Left colon (tissue), 2 donors: ENCODE results near the gene DCBLD2. TPM values are rescaled to one million over a fixed set of nuclear protein-coding genes. Genes with fewer than 3 reads are reported as not detected.

Source experiments
- ATAC-seq: fragments of 200-7000 bp; cut with Tn5 transposase; one replicate; pipeline ENCODE4 v1.9.1; 2020; ENCODE audit warnings: mild to moderate bottlenecking, moderate library complexity
- DNase-seq, 2 donors: peaks; one replicate each; pipeline ENCODE4 v3.0.0-alpha.2; 2020
- intact Hi-C, 2 donors: fragments of 100-400 bp; cut with DNase I in 1 of 2; cut with micrococcal nuclease in 1 of 2; formaldehyde crosslinking; loops; one replicate each; pipeline versions ENCODE4 v1.11.2 to v1.14.0; 2022; cut with DNase I, micrococcal nuclease
- total RNA-seq, 2 donors: library from RNA; stranded (reverse); fragmentation: NEBNext Ultra II Directional; extraction: Animal tissue kit (Norgen Biotek cat#: 25700); gene quantifications; one replicate each; pipeline ENCODE4 v1.2.1, GENCODE V29; 2021
- donor health status: DM: no; HTN: no; CAD: no.
- donor health status: DM: yes; HTN: yes; CAD: no.

The DCBLD2 gene
- total RNA-seq, 2 donors from 2014 or later, result 8.9 to 12.2 TPM

DNA sequence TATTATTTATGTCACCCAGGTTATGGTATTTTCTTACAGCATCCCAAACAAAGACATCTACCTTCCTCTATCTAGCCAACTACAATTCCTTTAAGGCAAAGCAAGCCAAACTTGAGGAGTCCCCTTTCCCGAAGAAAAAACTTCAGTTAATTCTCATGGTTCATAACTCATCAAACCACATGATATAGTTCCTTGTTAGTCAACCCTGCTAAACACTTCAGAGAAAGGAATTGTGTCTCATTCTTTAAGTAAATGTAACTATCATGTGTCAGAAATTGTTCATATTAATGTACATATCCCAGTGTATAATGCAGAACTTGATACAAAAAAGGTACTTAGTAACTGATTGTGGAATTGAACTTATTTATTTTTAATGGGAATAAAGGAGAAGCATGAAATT is 93.9 kb downstream of the DCBLD2 start:
- no peak for ATAC-seq

DNA sequence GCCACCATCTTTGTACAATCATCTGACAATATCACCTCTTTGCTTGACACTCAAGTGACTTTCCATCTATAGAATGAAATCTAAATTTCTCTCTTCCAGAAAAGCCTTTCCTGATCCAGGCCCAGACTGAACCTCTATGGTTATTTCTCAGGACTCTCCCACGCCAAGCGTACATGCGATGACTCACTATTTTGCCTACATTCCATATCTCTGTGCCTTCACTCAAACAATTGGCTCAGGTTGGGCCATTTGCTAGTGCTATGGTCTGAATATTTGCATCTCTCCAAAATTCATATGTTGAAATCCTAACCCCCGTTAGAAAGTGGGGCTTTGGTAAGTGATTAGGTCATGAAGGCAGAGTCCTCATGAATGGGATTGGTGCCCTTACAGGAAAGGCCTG is 94.5 kb downstream of the DCBLD2 start:
- intact Hi-C loops, result no loop called here
- DNase-seq, result no peak
- no peak for ATAC-seq

More for the DNA sequence above, 93.9 kb downstream of the DCBLD2 start:
- no peak for DNase-seq
- intact Hi-C loops, result no loop called here

DNA sequence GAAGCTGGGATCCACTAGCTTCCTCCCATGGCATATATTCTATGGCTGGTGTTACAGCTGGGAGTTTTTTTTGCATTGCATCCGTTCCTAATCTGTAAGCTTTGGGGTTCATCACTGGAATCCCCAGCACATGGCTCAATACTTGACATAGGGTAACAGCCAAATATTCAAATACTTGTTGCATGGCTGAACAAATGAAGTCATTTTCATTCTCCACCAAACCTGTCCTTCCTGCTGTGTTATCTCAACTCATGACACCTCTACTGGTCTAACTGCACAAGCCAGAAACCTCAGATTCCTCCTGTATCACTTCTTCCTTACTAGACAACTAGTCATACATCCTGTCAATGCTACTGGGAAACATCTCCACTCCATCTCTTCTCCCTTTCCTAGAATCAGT is 95.0 kb downstream of the DCBLD2 start:
- intact Hi-C loops, result no loop called here
- no peak for DNase-seq
- no peak for ATAC-seq

DNA sequence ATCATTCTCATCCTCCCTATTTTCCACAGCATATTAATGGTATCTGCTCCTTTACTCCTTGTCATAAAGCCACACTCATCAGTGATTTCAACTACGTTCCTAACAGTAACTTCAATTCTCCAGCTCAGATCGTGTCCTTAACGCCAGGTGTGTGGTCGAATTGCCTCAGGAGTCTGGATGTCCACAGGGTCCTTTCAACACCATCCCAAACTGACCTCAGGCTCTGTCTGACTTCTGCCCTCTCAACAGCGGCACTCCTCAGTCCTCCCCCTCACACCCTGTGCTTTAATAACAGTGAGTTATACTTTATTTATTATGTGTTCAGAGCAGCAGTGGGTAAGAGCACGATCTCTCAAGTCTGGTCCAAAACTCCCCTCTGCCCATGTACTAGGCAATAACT is 95.9 kb downstream of the DCBLD2 start:
- no peak for DNase-seq
- intact Hi-C loops, result no loop called here
- ATAC-seq, result no peak

DNA sequence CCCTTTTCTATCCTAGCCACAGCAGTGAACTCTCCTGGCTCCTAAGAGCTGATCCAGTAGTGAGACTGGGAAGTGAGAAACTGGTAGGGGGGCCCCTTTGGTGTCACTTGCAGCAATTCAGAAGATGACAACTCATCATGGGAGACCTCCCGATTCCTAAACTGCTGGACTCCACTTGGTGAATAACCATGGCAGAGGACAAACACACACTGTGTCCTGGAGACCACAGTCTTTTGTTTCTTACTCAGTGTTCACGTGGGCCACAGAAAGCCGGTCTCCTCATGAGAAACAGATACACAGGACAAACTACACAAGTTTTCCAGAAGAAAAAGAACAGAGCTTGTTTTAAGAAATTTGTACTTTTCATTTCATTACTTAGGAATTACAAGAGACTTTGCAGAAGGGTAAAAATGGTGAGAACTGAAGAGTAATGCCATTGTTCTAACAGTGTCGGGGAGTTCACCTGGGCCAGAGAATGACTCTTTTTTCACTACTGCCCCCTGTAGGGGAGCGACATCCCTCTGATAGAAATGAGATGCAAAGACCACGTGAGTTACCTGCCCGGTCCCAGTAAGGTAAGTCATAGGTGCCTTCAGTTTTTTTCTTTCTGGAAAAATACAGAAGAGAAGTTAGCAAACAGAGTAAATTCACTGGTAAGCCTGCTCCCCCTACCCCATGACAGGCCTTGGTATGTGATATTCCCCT is 100.3 kb downstream of the DCBLD2 start:
- DNase-seq, result no peak
- no peak for ATAC-seq
- intact Hi-C loops, result no loop called here

DNA sequence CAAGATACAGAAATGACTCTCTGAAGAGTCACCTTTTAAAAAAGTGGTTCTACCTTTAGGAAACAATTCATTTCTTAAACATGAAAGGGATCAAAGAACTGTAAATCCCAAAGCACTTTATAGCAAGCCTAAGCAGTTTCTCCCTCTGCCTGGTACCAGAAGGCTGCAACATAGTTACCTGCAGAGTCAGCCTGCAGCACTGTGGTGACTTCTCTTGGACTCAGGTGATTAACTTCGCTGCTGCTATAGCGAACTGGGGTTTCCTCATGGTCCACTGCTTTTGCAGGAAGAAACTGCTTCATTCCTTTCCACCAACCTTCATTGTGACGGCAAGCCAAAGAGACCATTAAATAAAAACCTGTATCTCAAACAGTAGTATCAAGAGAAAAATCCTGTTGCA is 101.1 kb downstream of the DCBLD2 start:
- DNase-seq, result no peak
- ATAC-seq, result no peak
- intact Hi-C loops, result no loop called here

DNA sequence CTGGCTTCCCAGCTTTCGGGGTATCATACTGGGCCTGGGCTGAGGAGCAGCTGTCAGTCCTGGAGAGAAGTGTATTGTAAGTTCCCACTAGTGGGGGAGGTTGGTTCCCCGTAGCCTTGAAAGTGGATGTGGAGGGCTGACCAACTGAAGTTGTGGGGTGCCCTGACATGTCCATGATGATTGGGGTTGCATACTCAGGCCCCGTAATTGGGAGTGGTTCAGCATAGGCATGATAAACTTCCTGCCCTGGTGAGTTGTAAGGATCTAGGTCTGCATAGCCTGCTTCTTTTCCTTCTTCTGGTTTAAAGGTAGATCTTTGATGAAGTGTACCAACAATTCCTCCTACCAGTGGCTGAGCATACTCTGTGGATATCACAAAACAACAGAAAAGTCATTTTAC is 102.0 kb downstream of the DCBLD2 start:
- intact Hi-C loops, result no loop called here
- DNase-seq (no peak), ATAC-seq (no peak)

DNA sequence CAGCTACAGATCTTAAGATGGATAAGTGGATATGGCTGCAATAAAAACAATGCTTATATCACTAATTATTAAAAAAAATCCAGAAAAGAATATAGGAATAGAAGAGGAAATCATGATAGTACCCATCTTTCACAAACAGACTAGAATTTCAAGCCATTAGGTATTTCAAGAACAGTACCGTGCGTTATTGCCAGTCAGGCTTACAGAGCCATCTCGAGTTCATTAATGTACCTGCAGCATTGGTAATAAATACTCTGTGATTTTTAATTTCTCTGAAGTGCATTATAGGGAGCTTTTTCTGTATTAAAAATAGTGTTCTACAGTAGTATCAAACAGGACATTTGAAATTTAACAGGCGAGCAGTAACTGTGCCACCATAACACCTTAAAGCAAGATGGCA is 102.7 kb downstream of the DCBLD2 start:
- ATAC-seq (no peak), DNase-seq (no peak)
- intact Hi-C loops, result no loop called here

DNA sequence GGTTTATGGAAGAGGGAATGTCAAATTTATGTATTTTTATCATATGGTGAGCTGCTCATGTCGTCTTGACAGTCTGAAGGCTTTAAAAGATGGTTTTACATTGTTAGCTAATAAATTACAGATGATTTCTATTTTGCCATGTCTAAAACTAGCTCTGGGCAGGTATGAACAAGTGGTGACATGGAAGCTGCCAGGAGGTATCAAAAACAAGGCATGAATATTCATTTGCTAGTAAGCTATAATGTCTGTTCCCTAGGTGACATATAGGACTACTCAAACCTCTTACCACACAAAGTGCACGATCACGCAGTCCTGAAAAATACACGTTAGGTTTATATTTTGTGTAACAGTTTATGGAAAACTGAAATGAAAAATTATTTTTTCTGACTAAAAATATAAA is 103.6 kb downstream of the DCBLD2 start:
- no peak for ATAC-seq
- no peak for DNase-seq
- intact Hi-C loops, result no loop called here

DNA sequence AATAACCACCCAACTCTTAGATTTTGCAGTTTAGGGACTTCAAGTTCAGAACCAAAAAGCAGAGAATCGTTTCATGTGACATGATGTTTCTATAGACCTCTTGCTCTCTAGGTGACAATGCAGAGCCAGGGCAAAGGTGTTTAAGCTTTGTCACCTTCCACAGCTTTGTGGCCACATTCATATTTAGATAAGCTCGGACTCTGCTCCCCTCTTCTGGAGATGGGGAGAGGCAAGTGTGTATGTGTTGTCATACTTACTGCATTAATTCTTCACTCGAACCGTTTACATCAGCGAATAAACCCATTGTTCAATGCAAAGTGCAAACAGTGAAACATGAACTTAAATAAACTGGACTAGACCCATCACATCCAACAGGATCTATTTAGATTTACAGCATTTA is 105.2 kb downstream of the DCBLD2 start:
- no peak for DNase-seq
- no peak for ATAC-seq
- intact Hi-C loops, result no loop called here

DNA sequence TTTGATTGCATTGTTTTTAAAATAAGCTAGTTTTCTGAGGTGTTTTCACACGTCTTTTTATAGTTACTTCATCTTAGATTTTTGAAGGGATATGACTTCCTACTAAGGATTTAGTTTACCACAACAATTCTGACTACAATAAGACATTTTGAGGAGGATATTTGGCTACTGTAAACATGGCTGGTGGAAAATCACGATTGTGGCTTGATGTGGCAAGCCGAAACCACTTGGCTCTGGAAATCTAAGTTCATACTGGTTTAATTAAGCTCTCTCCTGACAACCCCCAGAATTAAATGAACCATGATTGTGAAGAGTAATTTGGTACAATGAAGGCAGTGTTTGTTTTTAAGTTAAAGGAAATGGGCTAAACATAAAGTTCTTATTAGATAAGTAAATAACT is 107.5 kb downstream of the DCBLD2 start:
- DNase-seq, result no peak
- intact Hi-C loops, result no loop called here
- no peak for ATAC-seq

DNA sequence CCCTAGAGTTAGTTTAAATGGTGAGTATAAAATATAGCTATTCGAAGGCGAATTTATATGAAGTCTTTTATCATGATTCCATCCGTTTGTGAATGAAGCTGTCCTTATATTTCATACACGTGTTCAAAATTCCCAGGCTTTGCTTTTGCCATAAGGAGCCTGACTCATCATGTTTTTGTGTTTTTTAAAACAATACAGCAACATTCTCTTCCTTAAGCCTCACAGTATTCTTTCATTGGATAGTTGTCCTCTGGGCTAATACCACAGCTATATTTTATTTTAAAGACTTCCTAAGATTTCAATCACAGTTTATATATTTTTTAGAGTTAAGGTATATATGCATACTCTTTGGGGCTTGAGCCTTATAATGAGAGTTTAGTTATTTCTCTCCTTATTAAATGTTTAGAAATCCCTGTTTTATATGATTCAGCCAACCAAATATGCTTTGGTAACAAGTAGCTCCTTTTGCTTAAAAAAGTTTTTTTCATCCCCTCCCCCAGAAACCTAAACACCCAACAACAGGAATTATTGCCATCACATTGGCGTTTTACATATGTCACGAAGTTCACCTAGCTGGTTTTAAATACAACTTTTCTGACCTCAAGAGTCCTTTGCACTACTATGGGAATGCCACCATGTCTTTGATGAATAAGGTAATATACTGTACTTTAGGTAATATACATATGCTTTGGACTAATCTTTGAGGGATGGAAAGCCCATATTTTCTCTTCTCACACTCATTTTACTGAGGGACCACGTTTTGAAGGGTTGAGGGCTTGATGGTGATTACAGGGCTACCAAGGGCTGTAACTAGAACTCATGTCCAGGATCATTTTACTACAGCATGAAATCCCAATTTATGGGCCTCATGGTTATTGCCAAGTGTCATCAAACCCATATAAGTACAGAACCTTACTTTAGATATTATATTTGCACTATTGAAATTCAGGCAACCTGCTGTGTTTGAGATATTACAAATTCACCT is 109.9 kb downstream of the DCBLD2 start:
- DNase-seq (no peak), ATAC-seq (no peak)
- intact Hi-C loops, result no loop called here

DNA sequence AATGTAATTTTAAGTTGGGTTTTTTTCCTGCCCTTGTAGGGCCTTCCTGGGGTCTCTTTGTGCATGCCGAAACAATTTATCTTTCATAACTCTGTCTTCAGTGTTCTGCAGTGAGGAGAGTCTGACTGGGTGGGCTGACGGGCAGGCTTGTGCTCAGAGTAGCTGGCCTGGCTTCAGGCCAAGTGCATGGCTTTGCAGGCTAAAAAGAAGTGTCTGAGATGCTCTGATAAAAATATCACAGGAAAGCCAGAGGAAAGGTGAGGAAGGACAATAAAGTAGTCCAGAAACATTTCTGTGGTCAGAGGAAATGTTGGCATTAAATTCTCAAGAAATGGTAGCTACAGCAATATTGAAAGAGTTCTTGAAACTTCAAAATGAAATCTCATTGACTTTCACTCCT is 112.8 kb downstream of the DCBLD2 start:
- ATAC-seq (no peak), DNase-seq (no peak)
- intact Hi-C loops, result no loop called here

DNA sequence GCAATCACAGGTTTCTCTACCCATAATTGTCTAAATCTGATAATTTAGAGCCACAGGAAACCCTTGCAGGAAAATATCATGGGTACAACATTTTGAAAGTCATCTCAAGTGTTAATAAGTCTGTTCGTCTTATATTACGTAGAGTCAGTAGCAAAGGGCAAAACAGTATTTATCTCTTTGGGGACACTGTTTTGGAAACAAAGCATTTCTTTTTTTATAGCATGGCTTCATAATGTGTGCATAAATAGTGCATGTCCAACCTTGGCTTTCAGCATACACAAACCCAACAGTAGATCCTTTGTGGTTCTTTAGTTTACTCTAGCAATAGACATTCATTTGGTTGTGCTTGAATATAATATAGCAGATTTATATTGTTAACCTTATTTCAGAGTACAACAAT is 114.3 kb downstream of the DCBLD2 start:
- intact Hi-C loops, result no loop called here
- ATAC-seq (no peak), DNase-seq (no peak)

DNA sequence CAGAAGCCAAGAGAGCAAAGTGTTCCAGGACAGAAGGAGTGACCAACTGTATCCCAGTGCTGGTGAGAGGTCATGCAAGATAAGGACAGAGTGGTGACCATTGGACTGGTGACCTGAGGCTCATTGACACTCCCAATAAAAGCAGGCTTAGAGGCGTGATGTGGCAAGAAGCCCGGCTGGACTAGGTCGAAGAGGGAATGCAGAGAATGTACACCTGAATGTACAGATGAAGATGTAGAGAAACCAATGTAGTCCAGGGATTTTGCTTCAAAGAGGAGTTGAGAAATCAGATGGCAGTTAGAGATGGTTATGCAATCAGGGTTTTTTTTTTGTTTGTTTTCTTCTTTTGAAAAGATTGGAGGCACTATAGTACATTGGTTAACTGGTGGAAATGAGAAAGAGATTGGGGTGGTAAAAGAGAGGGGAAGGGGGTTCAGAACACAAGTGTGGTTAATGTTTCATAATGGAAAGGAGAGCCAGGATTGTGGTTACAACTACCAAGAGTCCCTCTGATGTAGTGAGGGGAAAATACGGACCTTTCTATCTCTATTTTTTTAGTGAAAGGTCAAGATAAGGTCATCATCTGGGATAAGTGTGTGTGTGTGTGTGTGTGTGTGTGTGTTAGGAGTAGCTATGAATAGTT is 115.0 kb downstream of the DCBLD2 start:
- ATAC-seq (no peak), DNase-seq (no peak)
- intact Hi-C loops, result no loop called here

DNA sequence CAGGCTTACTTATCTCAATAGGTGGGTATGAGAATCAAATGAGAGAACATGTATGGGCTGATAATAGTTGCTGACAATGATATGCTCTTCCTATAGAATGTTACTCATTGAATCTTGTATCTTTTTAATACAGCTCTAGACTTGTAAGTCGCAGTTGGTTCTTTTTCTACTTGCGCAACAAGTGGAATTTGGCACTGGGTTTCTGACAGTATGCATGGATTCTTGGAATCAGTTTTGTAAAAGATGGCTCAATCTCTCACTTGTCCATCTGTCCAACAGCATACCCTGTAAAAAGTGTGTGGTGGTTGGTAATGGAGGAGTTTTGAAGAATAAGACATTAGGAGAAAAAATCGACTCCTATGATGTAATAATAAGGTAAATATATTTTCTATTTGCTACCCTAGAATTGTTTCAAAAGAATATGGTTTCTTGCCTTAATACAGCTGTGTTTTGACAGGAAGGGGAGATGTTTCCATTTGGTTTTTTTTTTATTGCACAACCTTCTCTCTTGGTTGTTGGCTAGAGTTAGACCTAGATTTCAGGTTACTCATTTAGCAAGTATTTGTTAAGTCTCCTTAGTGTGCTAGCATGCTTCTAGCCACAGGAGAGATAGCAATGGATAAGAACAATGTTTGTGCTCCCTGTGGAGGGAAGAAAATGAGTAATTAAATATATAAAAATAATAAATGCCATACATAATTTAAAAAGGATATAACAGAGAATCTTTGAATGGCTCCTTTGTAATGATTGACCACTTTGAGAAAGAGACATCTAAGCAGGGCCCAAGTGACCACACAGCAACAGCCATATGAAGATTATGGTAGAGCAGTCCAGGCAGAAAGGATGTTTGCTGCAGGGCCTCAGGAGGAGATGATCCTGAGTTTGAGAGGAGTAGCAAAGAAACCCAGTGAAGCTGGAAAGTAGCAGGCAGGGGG is 116.6 kb downstream of the DCBLD2 start:
- no peak for DNase-seq

DNA sequence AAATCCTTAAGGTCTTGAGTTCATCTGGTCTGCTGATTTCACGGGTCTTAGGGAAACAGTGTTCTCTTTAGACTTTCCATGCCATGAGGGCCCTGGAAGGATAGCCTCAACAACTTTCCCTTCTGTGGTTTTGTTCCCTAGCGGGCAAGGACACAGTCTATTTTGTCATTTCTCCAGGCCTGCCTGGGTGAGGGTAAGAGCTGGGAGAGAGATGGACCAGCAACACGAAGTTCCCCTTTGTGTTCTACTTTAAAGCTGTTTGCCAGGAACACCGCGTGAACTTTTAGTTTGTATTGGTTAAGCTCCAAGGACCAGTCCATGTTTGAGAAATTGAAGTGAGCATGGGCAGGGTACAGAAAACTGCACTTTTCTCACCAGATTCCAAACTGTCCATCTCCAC is 117.5 kb downstream of the DCBLD2 start:
- ATAC-seq (no peak), DNase-seq (no peak)
- intact Hi-C loops, result no loop called here

More for the DNA sequence above, 116.6 kb downstream of the DCBLD2 start:
- ATAC-seq, result no peak
- intact Hi-C loops, result no loop called here

DNA sequence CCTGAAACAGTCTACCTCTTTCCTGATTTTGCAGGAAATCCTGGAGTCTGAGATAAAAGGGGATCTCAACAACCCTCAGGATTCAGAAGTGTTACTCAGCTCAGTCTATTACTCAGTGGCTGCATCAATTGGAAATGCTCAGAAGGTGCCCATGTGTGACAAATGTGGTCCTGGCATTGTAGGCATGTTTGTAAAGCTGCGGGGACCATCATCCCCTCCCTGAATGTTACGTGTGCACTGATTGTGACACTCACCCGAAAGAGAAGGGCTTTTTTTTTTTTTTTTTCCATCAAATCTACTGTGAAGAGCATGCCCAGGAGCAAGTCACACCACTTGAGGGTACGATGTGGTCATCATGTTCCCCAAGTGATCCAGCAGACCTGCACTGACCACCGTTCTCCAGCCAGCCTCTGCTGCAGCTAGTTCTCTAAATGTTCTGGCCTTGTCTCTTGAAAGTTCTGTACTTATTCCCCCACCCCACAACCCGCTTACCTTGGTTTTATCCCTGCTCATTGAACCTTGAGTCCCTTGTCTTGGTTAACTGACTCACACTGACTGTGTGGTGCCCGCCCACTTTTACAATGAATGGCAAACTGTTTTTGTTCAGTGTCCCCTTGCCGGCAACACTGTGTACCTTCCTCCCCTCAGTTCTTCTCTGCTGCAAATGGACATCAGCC is 118.5 kb downstream of the DCBLD2 start:
- no peak for ATAC-seq
- intact Hi-C loops, result no loop called here
- no peak for DNase-seq
